Measurements from ENCODE around the gene TOMM70.

The TOMM70 gene

GRCh38 chr3:100437721-100438622 is 37.1 kb upstream of the TOMM70 start:
- CTCF ChIA-PET: interaction anchor here (0.7 to 7.0 kb wide), 4 partner anchors 10 to 137 kb away, joined by 3 to 35 read pairs (median 5); no protein-coding TSS in a partner anchor

GRCh38 chr3:100436951-100437350 is 36.1 kb upstream of the TOMM70 start:
- DNase-seq (ENCODE audit: extremely low spot score): no peak
- TF ChIP-seq CTCF (IDR thresholded peaks at IDR 0.05; ENCODE audit: control extremely low read depth, extremely low read depth, low read depth, missing control alignments): no peak
- CTCF ChIA-PET: interaction anchor here (1.0 to 7.0 kb wide), 3 partner anchors 11 to 308 kb away, joined by 3 to 35 read pairs (median 7); no protein-coding TSS in a partner anchor
- POLR2A ChIA-PET: no interaction called here

More at GRCh38 chr3:100437721-100438622, 37.1 kb upstream of the TOMM70 start:
- DNase-seq (ENCODE audit: extremely low spot score): no peak
- POLR2A ChIA-PET: no interaction called here
- no peak for TF ChIP-seq CTCF (IDR thresholded peaks at IDR 0.05; ENCODE audit: control extremely low read depth, extremely low read depth, low read depth, missing control alignments)

- no peak for DNase-seq (ENCODE audit: extremely low spot score)
- no peak for TF ChIP-seq CTCF (IDR thresholded peaks at IDR 0.05; ENCODE audit: control extremely low read depth, extremely low read depth, low read depth, missing control alignments)
- CTCF ChIA-PET: interaction anchor here (0.8 to 1.0 kb wide), 2 partner anchors 10 to 34 kb away, joined by 3 read pairs; no protein-coding TSS in a partner anchor
- POLR2A ChIA-PET: no interaction called here
These were observed 28.4 kb upstream of the TOMM70 start for GRCh38 chr3:100429187-100429716.

- POLR2A ChIA-PET: no interaction called here
- DNase-seq (ENCODE audit: extremely low spot score): no peak
- CTCF ChIA-PET: no interaction called here
- no peak for TF ChIP-seq CTCF (IDR thresholded peaks at IDR 0.05; ENCODE audit: control extremely low read depth, extremely low read depth, low read depth, missing control alignments)
These were observed 26.8 kb upstream of the TOMM70 start for GRCh38 chr3:100427699-100428098.

GRCh38 chr3:100426067-100426682 is 25.3 kb upstream of the TOMM70 start:
- ChIA-PET CTCF (interaction anchor here (0.8 to 2.5 kb wide), 4 partner anchors 12 to 164 kb away, joined by 3 to 5 read pairs (median 4); no protein-coding TSS in a partner anchor), POLR2A (no interaction called here)
- DNase-seq (ENCODE audit: extremely low spot score): no peak
- no peak for TF ChIP-seq CTCF (IDR thresholded peaks at IDR 0.05; ENCODE audit: control extremely low read depth, extremely low read depth, low read depth, missing control alignments)

- ChIA-PET POLR2A (no interaction called here), CTCF (interaction anchor here (0.9 to 2.5 kb wide), 4 partner anchors 11 to 165 kb away, joined by 3 to 5 read pairs (median 4); no protein-coding TSS in a partner anchor)
- DNase-seq (ENCODE audit: extremely low spot score): no peak
- TF ChIP-seq CTCF (IDR thresholded peaks at IDR 0.05; ENCODE audit: control extremely low read depth, extremely low read depth, low read depth, missing control alignments): no peak
These were observed 24.4 kb upstream of the TOMM70 start for GRCh38 chr3:100425316-100425715.
